RWPE2 (cell line): ENCODE results near the gene KLB.
A peak's percentile ranks its signal among the peaks of the same experiment; 100 is the strongest.

Experiments used
- ATAC-seq: fragments of 200-7000 bp; cut with Tn5 transposase; 3 replicates; pipeline ENCODE4 v1.9.1; 2021; ENCODE audit warnings: low read depth
- DNase-seq: peaks from one replicate; pipeline ENCODE4 v3.0.0-alpha.2; 2020; ENCODE audit warnings: low spot score
- H3K27ac ChIP-seq: fragments of 450-650 bp; 2 replicates; pipeline ENCODE4 v1.5.1; 2017; ENCODE audit warnings: mild to moderate bottlenecking; ENCODE audit not compliant: poor library complexity, severe bottlenecking
- H3K27me3 ChIP-seq: fragments of 250-450 bp; sonication (Bioruptor Pico); 2 replicates; pipeline ENCODE4 v1.5.1; 2021; ENCODE audit warnings: mild to moderate bottlenecking, moderate library complexity; ENCODE audit not compliant: insufficient read depth, poor library complexity, severe bottlenecking
- H3K36me3 ChIP-seq: fragments of 250-450 bp; sonication (Bioruptor Pico); 2 replicates; pipeline ENCODE4 v1.5.1; 2020; ENCODE audit warnings: low read depth, mild to moderate bottlenecking, moderate library complexity
- H3K4me1 ChIP-seq: fragments of 250-450 bp; sonication (Bioruptor Pico); 2 replicates; pipeline ENCODE4 v1.5.1; 2021; ENCODE audit warnings: mild to moderate bottlenecking, moderate library complexity; ENCODE audit not compliant: insufficient read depth, poor library complexity, severe bottlenecking
- H3K4me3 ChIP-seq: fragments of 250-450 bp; sonication (Bioruptor Pico); 2 replicates; pipeline ENCODE4 v1.5.1; 2021; ENCODE audit warnings: mild to moderate bottlenecking, moderate library complexity; ENCODE audit not compliant: severe bottlenecking
- H3K9me3 ChIP-seq: fragments of 250-450 bp; sonication (Bioruptor Pico); 2 replicates; pipeline ENCODE4 v1.5.1; 2021; ENCODE audit warnings: mild to moderate bottlenecking, moderate library complexity; ENCODE audit not compliant: severe bottlenecking
- CTCF ChIP-seq: fragments of 450-650 bp; IDR thresholded peaks from one replicate; pipeline ENCODE4 v1.5.1; 2017; ENCODE audit warnings: mild to moderate bottlenecking, moderate library complexity; ENCODE audit not compliant: poor library complexity, severe bottlenecking

Gene KLB

GRCh38 chr4:39426728-39427127, 20.0 kb downstream of the KLB start:
- Histone ChIP-seq H3K4me1 (no peaks in the 10 kb centered on the region), H3K4me3 (no peak overlapping the region), H3K27me3 (no peaks in the 10 kb centered on the region), H3K9me3 (no peaks in the 10 kb centered on the region), H3K27ac (no peak overlapping the region), H3K36me3 (no peaks in the 10 kb centered on the region)
- no peak for ATAC-seq
- no peak for TF ChIP-seq CTCF
- DNase-seq = no peak

- ATAC-seq (peak; percentile 73), DNase-seq (no peak)
- Histone ChIP-seq H3K9me3 (no peaks in the 10 kb centered on the region), H3K36me3 (no peaks in the 10 kb centered on the region), H3K27me3 (no peaks in the 10 kb centered on the region), H3K4me3 (no peak overlapping the region), H3K4me1 (no peaks in the 10 kb centered on the region), H3K27ac (no peak overlapping the region)
- no peak for TF ChIP-seq CTCF
These were observed 20.9 kb downstream of the KLB start for GRCh38 chr4:39427520-39428114.

GRCh38 chr4:39429476-39430334, 23.0 kb downstream of the KLB start:
- Histone ChIP-seq H3K27ac (no peak overlapping the region), H3K27me3 (no peaks in the 10 kb centered on the region), H3K36me3 (no peaks in the 10 kb centered on the region), H3K4me3 (no peak overlapping the region), H3K9me3 (no peaks in the 10 kb centered on the region), H3K4me1 (no peaks in the 10 kb centered on the region)
- DNase-seq (no peak), ATAC-seq (no peak)
- no peak for TF ChIP-seq CTCF

- Histone ChIP-seq H3K27ac (no peak overlapping the region), H3K36me3 (no peaks in the 10 kb centered on the region)
These were observed 27.3 kb downstream of the KLB start for GRCh38 chr4:39433878-39434492.

More at GRCh38 chr4:39433878-39434492, 27.3 kb downstream of the KLB start:
- Histone ChIP-seq H3K4me1 (no peaks in the 10 kb centered on the region), H3K4me3 (no peak overlapping the region), H3K9me3 (no peaks in the 10 kb centered on the region), H3K27me3 (peaks cover 3% of the 10 kb centered on the region)
- no peak for DNase-seq
- no peak for TF ChIP-seq CTCF
- no peak for ATAC-seq
